HCT116 (cell line): ENCODE data around the gene LTBP1. TPM values are rescaled to one million over a fixed set of nuclear protein-coding genes. Genes with fewer than 3 reads are reported as not detected.

ENCODE experiments used
- ATAC-seq: fragments of 200-7000 bp; cut with Tn5 transposase; 2 replicates; pipeline ENCODE4 v1.9.1; 2020; ENCODE audit warnings: mild to moderate bottlenecking, moderate library complexity
- BruUV-seq: library from RNA; stranded (reverse); fragments of 400-500 nt; replicated peaks from 2 replicates; lab custom pipeline; 2021; lab: Mats Ljungman, UMichigan
- CTCF ChIA-PET: fragments of 300-600 bp; sonication (Branson Sonifier 250); formaldehyde crosslinking; loops from one replicate; lab custom pipeline; 2021; ENCODE audit warnings: antibody characterized with exemption; lab: Charles Lee
- POLR2A ChIA-PET: fragments of 300-600, 350-600 bp; sonication (Branson Sonifier 250); formaldehyde crosslinking; loops from one replicate; lab custom pipeline; 2021; ENCODE audit warnings: antibody characterized with exemption; lab: Charles Lee
- RAD21 ChIA-PET, 2 experiments: fragments of 300-600 bp; sonication (Branson Sonifier 250); formaldehyde crosslinking; loops; one replicate each; lab custom pipeline; 2023; ENCODE audit warnings: low total read pairs in 2 of 2; ENCODE audit not compliant: uncharacterized antibody in 2 of 2, unreplicated experiment in 2 of 2, low non-redundant PET in 1 of 2; lab: Charles Lee
- DNase-seq: peaks from one replicate; pipeline ENCODE4 v3.0.0-alpha.2; 2010; ENCODE audit warnings: low read depth, low spot score
- H2AFZ ChIP-seq: fragments of 200-600 bp; shearing (Covaris generic), sonication (generic); 2 replicates; pipeline ENCODE4 v1.6.1; 2017; ENCODE audit warnings: low read depth, mixed run types, mixed read lengths, antibody characterized with exemption, low read length; ENCODE audit not compliant: poor library complexity, severe bottlenecking
- H3K27ac ChIP-seq: 2 replicates; pipeline ENCODE4 v1.5.1; 2012; ENCODE audit warnings: low read depth, low read length
- H3K27me3 ChIP-seq: fragments of 200-600 bp; sonication (generic); 2 replicates; pipeline ENCODE4 v1.6.1; 2016; ENCODE audit warnings: mixed run types, low read length, mixed read lengths; ENCODE audit not compliant: insufficient read depth
- H3K36me3 ChIP-seq, 2 experiments: fragments of 200-500 bp in 1 of 2; fragments of 200-600 bp in 1 of 2; sonication (Bioruptor generic) in 1 of 2; sonication (generic) in 1 of 2; 2 replicates each; pipeline versions ENCODE4 v1.5.1 to v1.6.1; 2014 to 2016; ENCODE audit warnings: low read length in 2 of 2, inconsistent platforms in 1 of 2, mixed read lengths in 1 of 2, mixed run types in 1 of 2; ENCODE audit not compliant: insufficient read depth in 2 of 2, control insufficient read depth in 1 of 2
- H3K4me1 ChIP-seq, 2 experiments: fragments of 200-600 bp in 1 of 2; sonication (generic) in 1 of 2; 2 replicates each; pipeline versions ENCODE4 v1.5.1 to v1.6.1; 2012 to 2017; ENCODE audit warnings: low read length in 2 of 2, inconsistent platforms in 1 of 2, mild to moderate bottlenecking in 1 of 2, mixed read lengths in 1 of 2, mixed run types in 1 of 2, moderate library complexity in 1 of 2; ENCODE audit not compliant: insufficient read depth in 2 of 2, control insufficient read depth in 1 of 2
- H3K4me2 ChIP-seq: fragments of 200-600 bp; sonication (generic); 2 replicates; pipeline ENCODE4 v1.6.1; 2017; ENCODE audit warnings: mixed run types, low read length, mixed read lengths
- H3K4me3 ChIP-seq, 2 experiments: fragments of 200-600 bp in 1 of 2; sonication (generic) in 1 of 2; replicated peaks in 1 of 2; 2 replicates each; pipeline ENCODE4 v1.5.1; 2011 to 2016; ENCODE audit warnings: low read length in 2 of 2, control low read depth in 1 of 2, low read depth in 1 of 2, mild to moderate bottlenecking in 1 of 2, mixed read lengths in 1 of 2, mixed run types in 1 of 2
- H3K79me2 ChIP-seq: fragments of 200-600 bp; sonication (generic); 2 replicates; pipeline ENCODE4 v1.6.1; 2017; ENCODE audit warnings: mild to moderate bottlenecking, mixed run types, low read length, moderate library complexity, mixed read lengths; ENCODE audit not compliant: insufficient read depth
- H3K9ac ChIP-seq: fragments of 200-600 bp; sonication (generic); 2 replicates; pipeline ENCODE4 v1.6.1; 2016; ENCODE audit warnings: low read length, mixed read lengths
- H3K9me2 ChIP-seq: fragments of 200-600 bp; sonication (generic), shearing (Covaris generic); 2 replicates; pipeline ENCODE4 v1.6.1; 2017; ENCODE audit warnings: mixed run types, mild to moderate bottlenecking, moderate library complexity; ENCODE audit not compliant: insufficient read depth
- H3K9me3 ChIP-seq, 2 experiments: fragments of 200-500 bp in 1 of 2; fragments of 200-600 bp in 1 of 2; sonication (Bioruptor generic) in 1 of 2; sonication (generic) in 1 of 2; 2 replicates each; pipeline ENCODE4 v1.6.1; 2014 to 2017; ENCODE audit warnings: low read length in 2 of 2, mixed read lengths in 2 of 2, inconsistent platforms in 1 of 2, low read depth in 1 of 2, mild to moderate bottlenecking in 1 of 2, mixed run types in 1 of 2, moderate library complexity in 1 of 2; ENCODE audit not compliant: control insufficient read depth in 1 of 2, insufficient read depth in 1 of 2
- H4K20me1 ChIP-seq: fragments of 200-600 bp; sonication (generic), shearing (Covaris generic); 2 replicates; pipeline ENCODE4 v1.6.1; 2017; ENCODE audit warnings: mixed run types, mild to moderate bottlenecking, moderate library complexity; ENCODE audit not compliant: insufficient read depth
- CBX3 ChIP-seq: IDR thresholded peaks from 2 replicates; pipeline ENCODE4 v1.6.1; 2012; ENCODE audit warnings: low read depth
- CEBPB ChIP-seq: IDR thresholded peaks from 2 replicates; pipeline ENCODE4 v1.6.1; 2012; ENCODE audit warnings: low read depth
- CTCF ChIP-seq, 3 experiments: fragments of 200-600 bp in 1 of 3; sonication (generic) in 1 of 3; IDR thresholded peaks in 2 of 3; conservative IDR thresholded peaks in 1 of 3; 2 replicates each; pipeline ENCODE4 v1.5.1; 2012 to 2017; ENCODE audit warnings: low read depth in 2 of 3, low read length in 2 of 3, antibody characterized with exemption in 1 of 3, borderline replicate concordance in 1 of 3, control low read depth in 1 of 3, mild to moderate bottlenecking in 1 of 3, mixed read lengths in 1 of 3, mixed run types in 1 of 3, moderate library complexity in 1 of 3; ENCODE audit not compliant: insufficient read depth in 1 of 3
- EGR1 ChIP-seq: IDR thresholded peaks from 2 replicates; pipeline ENCODE4 v1.6.1; 2012; ENCODE audit warnings: low read depth
- ELF1 ChIP-seq: IDR thresholded peaks from 2 replicates; pipeline ENCODE4 v1.6.1; 2012; ENCODE audit warnings: low read depth, borderline replicate concordance
- EZH2 ChIP-seq: fragments of 200-600 bp; sonication (generic); IDR thresholded peaks from 2 replicates; pipeline ENCODE4 v1.6.1; 2017; ENCODE audit warnings: antibody characterized with exemption, mixed run types
- EZH2phosphoT487 ChIP-seq: fragments of 200-600 bp; IDR thresholded peaks from 2 replicates; pipeline ENCODE4 v1.6.1; 2018; ENCODE audit warnings: antibody characterized with exemption, borderline replicate concordance
- JUND ChIP-seq: IDR thresholded peaks from 2 replicates; pipeline ENCODE4 v1.6.1; 2012
- MAX ChIP-seq: IDR thresholded peaks from 2 replicates; pipeline ENCODE4 v1.6.1; 2012
- POLR2A ChIP-seq: IDR thresholded peaks from 2 replicates; pipeline ENCODE4 v1.7.0; 2011; ENCODE audit warnings: borderline replicate concordance; ENCODE audit not compliant: insufficient read depth, insufficient read length; ENCODE audit errors: extremely low read depth
- POLR2AphosphoS5 ChIP-seq: IDR thresholded peaks from 2 replicates; pipeline ENCODE4 v1.6.1; 2011; ENCODE audit warnings: mild to moderate bottlenecking, low read depth, low read length, moderate library complexity
- RAD21 ChIP-seq: IDR thresholded peaks from 2 replicates; pipeline ENCODE4 v1.6.1; 2012; ENCODE audit warnings: low read depth, mild to moderate bottlenecking
- REST ChIP-seq: IDR thresholded peaks from 2 replicates; pipeline ENCODE4 v1.6.1; 2012; ENCODE audit warnings: low read depth
- SIN3A ChIP-seq: IDR thresholded peaks from 2 replicates; pipeline ENCODE4 v1.6.1; 2012; ENCODE audit warnings: low read depth
- SP1 ChIP-seq: IDR thresholded peaks from 2 replicates; pipeline ENCODE4 v1.6.1; 2012; ENCODE audit warnings: low read depth
- SRF ChIP-seq: IDR thresholded peaks from 2 replicates; pipeline ENCODE4 v1.6.1; 2012; ENCODE audit warnings: low read depth
- TCF7L2 ChIP-seq: IDR thresholded peaks from 2 replicates; pipeline ENCODE4 v1.7.0; 2011; ENCODE audit warnings: borderline replicate concordance, inconsistent platforms; ENCODE audit not compliant: insufficient read depth, insufficient read length; ENCODE audit errors: extremely low read depth
- ZBTB33 ChIP-seq: IDR thresholded peaks from 2 replicates; pipeline ENCODE4 v1.6.1; 2011; ENCODE audit warnings: mild to moderate bottlenecking, low read length, moderate library complexity; ENCODE audit not compliant: insufficient replicate concordance; ENCODE audit errors: extremely low read depth
- ZFX ChIP-seq: fragments of 450-650 bp; IDR thresholded peaks from 2 replicates; pipeline ENCODE4 v1.6.1; 2017
- ZNF274 ChIP-seq: fragments of 200-500 bp; sonication (Bioruptor generic); IDR thresholded peaks from 2 replicates; pipeline ENCODE4 v1.6.1; 2014; ENCODE audit warnings: mild to moderate bottlenecking, low read depth, low read length, inconsistent platforms
- intact Hi-C: fragments of 100-400 bp; cut with micrococcal nuclease; formaldehyde crosslinking; loops from 2 replicates; pipeline ENCODE4 v1.10.0; 2022
- total RNA-seq: library from RNA; stranded (reverse); gene quantifications from one replicate; pipeline ENCODE4 v1.2.1, GENCODE V29; 2021; ENCODE audit not compliant: unreplicated experiment

Gene LTBP1
- total RNA-seq, 1 experiment from 2014 or later, result 5.1 TPM

- Histone ChIP-seq H3K4me3 (no peak overlapping the region), H3K9me3 (no peaks in the 10 kb centered on the region), H3K4me2 (no peak overlapping the region), H3K9me2 (no peaks in the 10 kb centered on the region), H3K36me3 (no peaks in the 10 kb centered on the region), H2AFZ (no peak overlapping the region), H3K9ac (no peak overlapping the region), H3K79me2 (no peaks in the 10 kb centered on the region), H3K27me3 (no peaks in the 10 kb centered on the region), H4K20me1 (no peaks in the 10 kb centered on the region), H3K4me1 (no peaks in the 10 kb centered on the region), H3K27ac (no peak overlapping the region)
- intact Hi-C loops, result no loop called here
- RAD21 ChIA-PET, result no interaction called here
- no TSS peak for BruUV-seq
- POLR2A ChIA-PET, result no interaction called here
- no peak for ATAC-seq
- TF ChIP-seq ELF1, result no peak
- TF ChIP-seq POLR2A, result no peak
- TF ChIP-seq SIN3A, result no peak
- TF ChIP-seq EZH2, result no peak
- no peak for TF ChIP-seq RAD21
- TF ChIP-seq CBX3, result no peak
- TF ChIP-seq EGR1, result no peak
- TF ChIP-seq SP1, result no peak
- TF ChIP-seq ZFX, result no peak
- TF ChIP-seq MAX, result no peak
- no peak for TF ChIP-seq TCF7L2
- TF ChIP-seq CTCF (IDR thresholded peaks at IDR 0.05 in 2 of 3, conservative IDR thresholded peaks at IDR 0.05 in 1 of 3; ENCODE audit: borderline replicate concordance in 1 of 3, insufficient read depth in 1 of 3, low read depth in 2 of 3, low read length in 2 of 3), result no peak
- no peak for TF ChIP-seq EZH2phosphoT487
- TF ChIP-seq ZBTB33, result no peak
- TF ChIP-seq SRF, result no peak
- no peak for TF ChIP-seq REST
- TF ChIP-seq POLR2AphosphoS5, result no peak
- no peak for TF ChIP-seq CEBPB
- TF ChIP-seq JUND, result no peak
- TF ChIP-seq ZNF274, result no peak
- no peak for DNase-seq
- CTCF ChIA-PET, result no interaction called here
Measured at GRCh38 chr2:33146102-33146501, 199.3 kb downstream of the LTBP1 start.
